Activated CD4-positive, alpha-beta T cell treated with anti-CD3 and anti-CD28 coated beads for 4 hours (primary cell): ENCODE measurements around the gene ITPR3.
A peak's percentile ranks its signal among the peaks of the same experiment; 100 is the strongest.
"Not testable (repeated sequence)": the region's sequence is repeated elsewhere in the genome, so short reads cannot be mapped to it uniquely, and the experiment has no call there.

ENCODE experiments used
- DNase-seq, 2 donors: peaks; one replicate each; pipeline ENCODE4 v3.0.0-alpha.2; 2020

Gene ITPR3

GRCh38 chr6:33591424-33592032 is 29.6 kb upstream of the ITPR3 start:
- no peak for DNase-seq

- no peak for DNase-seq
These were observed 28.9 kb upstream of the ITPR3 start for GRCh38 chr6:33592280-33592594.

- DNase-seq = peak; percentile 47 to 61
These were observed 28.3 kb upstream of the ITPR3 start for GRCh38 chr6:33592595-33593413.

GRCh38 chr6:33593414-33593727 is 27.8 kb upstream of the ITPR3 start:
- DNase-seq = no peak

GRCh38 chr6:33595001-33595846 is 25.9 kb upstream of the ITPR3 start:
- no peak for DNase-seq

GRCh38 chr6:33596894-33597293 is 24.2 kb upstream of the ITPR3 start:
- DNase-seq = not testable (repeated sequence)

GRCh38 chr6:33597551-33598322 is 23.4 kb upstream of the ITPR3 start:
- DNase-seq = no peak

GRCh38 chr6:33599413-33599938 is 21.6 kb upstream of the ITPR3 start:
- DNase-seq = no peak

- no peak for DNase-seq
These were observed 20.4 kb upstream of the ITPR3 start for GRCh38 chr6:33600761-33601160.

- DNase-seq = no peak
These were observed 18.9 kb upstream of the ITPR3 start for GRCh38 chr6:33602180-33602579.

- no peak for DNase-seq
These were observed 15.9 kb upstream of the ITPR3 start for GRCh38 chr6:33604941-33605854.

GRCh38 chr6:33606642-33607041 is 14.5 kb upstream of the ITPR3 start:
- DNase-seq = no peak

- DNase-seq = no peak
These were observed 13.9 kb upstream of the ITPR3 start for GRCh38 chr6:33607126-33607783.

GRCh38 chr6:33607784-33608161 is 13.3 kb upstream of the ITPR3 start:
- DNase-seq = no peak

GRCh38 chr6:33609019-33609418 is 12.1 kb upstream of the ITPR3 start:
- DNase-seq = no peak

GRCh38 chr6:33609528-33609927 is 11.6 kb upstream of the ITPR3 start:
- no peak for DNase-seq

- no peak for DNase-seq
These were observed 11.1 kb upstream of the ITPR3 start for GRCh38 chr6:33610067-33610466.

GRCh38 chr6:33610779-33611732 is 10.1 kb upstream of the ITPR3 start:
- no peak for DNase-seq

- DNase-seq = no peak
These were observed 7.9 kb upstream of the ITPR3 start for GRCh38 chr6:33613146-33613794.

GRCh38 chr6:33613795-33614168 is 7.3 kb upstream of the ITPR3 start:
- no peak for DNase-seq
